AG09309 (cell line): ENCODE results near the gene USH1G.
A peak's percentile ranks its signal among the peaks of the same experiment; 100 is the strongest.

Experiments
- DNase-seq: peaks from one replicate; pipeline ENCODE4 v3.0.0-alpha.2; 2010; ENCODE audit warnings: low read depth
- H3K4me3 ChIP-seq: 2 replicates; pipeline ENCODE4 v1.5.1; 2011; ENCODE audit warnings: mild to moderate bottlenecking, low read depth, low read length, moderate library complexity; ENCODE audit not compliant: control insufficient read depth
- CTCF ChIP-seq: IDR thresholded peaks from 2 replicates; pipeline ENCODE4 v1.5.1; 2011; ENCODE audit warnings: mild to moderate bottlenecking, low read depth, low read length, inconsistent platforms; ENCODE audit not compliant: insufficient read depth, control insufficient read depth; ENCODE audit errors: missing control alignments

Gene USH1G

GRCh38 chr17:74959826-74960515 is 36.9 kb upstream of the USH1G start:
- H3K4me3 ChIP-seq = no peak overlapping the region
- no peak for TF ChIP-seq CTCF
- no peak for DNase-seq

GRCh38 chr17:74957935-74958740 is 35.1 kb upstream of the USH1G start:
- H3K4me3 ChIP-seq = no peak overlapping the region
- TF ChIP-seq CTCF = peak; percentile 96
- DNase-seq = no peak

GRCh38 chr17:74956093-74956492 is 33.0 kb upstream of the USH1G start:
- TF ChIP-seq CTCF = no peak
- H3K4me3 ChIP-seq = no peak overlapping the region
- no peak for DNase-seq

GRCh38 chr17:74954665-74955421 is 31.8 kb upstream of the USH1G start:
- DNase-seq = no peak
- no peak overlapping the region for H3K4me3 ChIP-seq
- no peak for TF ChIP-seq CTCF

- H3K4me3 ChIP-seq = no peak overlapping the region
- DNase-seq = no peak
- no peak for TF ChIP-seq CTCF
Measured at GRCh38 chr17:74954115-74954514, 31.1 kb upstream of the USH1G start.

- DNase-seq = no peak
- H3K4me3 ChIP-seq = no peak overlapping the region
- TF ChIP-seq CTCF = no peak
Measured at GRCh38 chr17:74953134-74953687, 30.2 kb upstream of the USH1G start.
